Retinal pigment epithelial cell (primary cell): ENCODE results near the gene INTS14.

Source experiments
- DNase-seq: peaks from one replicate; pipeline ENCODE4 v3.0.0-alpha.2; 2010; ENCODE audit warnings: low read depth
- H3K4me3 ChIP-seq: 2 replicates; pipeline ENCODE4 v1.5.1; 2011; ENCODE audit warnings: mild to moderate bottlenecking, low read length, control low read depth, moderate library complexity
- CTCF ChIP-seq: conservative IDR thresholded peaks from 2 replicates; pipeline ENCODE4 v1.5.1; 2011; ENCODE audit warnings: low read depth, low read length, control low read depth, inconsistent platforms

INTS14 gene

DNA sequence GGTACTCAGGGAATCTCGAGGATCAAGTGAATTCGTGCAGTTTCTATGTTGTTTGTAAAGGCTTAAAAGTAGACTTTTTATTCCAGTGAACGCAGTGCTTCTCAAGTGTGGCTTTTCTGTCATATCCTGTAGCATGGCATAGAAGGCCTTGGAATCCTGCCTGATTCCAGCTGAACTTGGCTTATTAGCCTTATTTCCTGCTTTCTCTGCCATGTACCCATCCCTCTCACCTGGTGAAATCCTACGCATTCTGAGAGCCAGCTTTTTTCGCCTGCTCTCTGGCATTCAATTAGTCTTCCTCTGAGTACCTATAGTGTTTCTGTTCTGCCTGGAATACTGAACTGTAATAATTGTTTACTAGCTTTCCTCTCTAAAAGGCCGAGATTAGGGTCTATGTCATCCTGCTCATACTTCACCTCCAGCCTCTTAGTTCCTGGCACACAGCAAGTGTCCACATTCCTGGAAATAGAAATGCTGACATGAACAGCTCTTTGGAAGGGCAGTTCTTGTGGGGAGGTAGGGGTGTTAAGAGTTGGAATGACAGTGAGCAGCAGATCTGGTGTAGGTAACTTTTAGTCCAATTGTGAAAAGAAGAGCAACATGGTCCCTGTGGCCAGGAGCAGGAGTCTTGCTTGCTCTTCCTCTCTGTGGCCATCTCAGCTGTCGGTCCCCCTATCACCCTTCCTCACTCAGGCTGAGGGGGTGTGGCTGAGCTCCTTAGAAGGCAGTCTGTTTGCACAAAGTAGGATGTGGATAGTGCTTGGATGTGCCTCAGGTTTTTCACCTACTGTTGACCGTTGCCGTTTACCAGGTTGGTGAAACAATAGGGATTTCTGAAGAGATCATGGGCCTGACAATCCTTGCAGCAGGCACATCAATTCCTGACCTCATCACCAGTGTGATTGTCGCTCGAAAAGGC is 41.2 kb upstream of the INTS14 start:
- DNase-seq: no peak
- no peak overlapping the region for H3K4me3 ChIP-seq
- TF ChIP-seq CTCF: no peak

DNA sequence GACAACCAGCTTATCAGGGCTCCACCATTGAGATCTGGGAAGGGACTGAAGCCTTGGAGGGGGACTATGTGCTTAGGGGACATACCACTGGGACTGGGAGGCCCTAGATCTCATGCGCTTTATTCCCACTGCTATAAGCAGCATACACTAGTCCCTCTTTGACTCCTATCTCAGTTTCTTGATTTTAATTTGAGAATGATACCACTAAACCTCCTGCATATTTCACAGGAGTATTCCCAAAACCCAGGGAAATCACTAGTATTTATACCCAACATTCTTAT is 40.1 kb upstream of the INTS14 start:
- no peak overlapping the region for H3K4me3 ChIP-seq
- DNase-seq: no peak
- no peak for TF ChIP-seq CTCF

DNA sequence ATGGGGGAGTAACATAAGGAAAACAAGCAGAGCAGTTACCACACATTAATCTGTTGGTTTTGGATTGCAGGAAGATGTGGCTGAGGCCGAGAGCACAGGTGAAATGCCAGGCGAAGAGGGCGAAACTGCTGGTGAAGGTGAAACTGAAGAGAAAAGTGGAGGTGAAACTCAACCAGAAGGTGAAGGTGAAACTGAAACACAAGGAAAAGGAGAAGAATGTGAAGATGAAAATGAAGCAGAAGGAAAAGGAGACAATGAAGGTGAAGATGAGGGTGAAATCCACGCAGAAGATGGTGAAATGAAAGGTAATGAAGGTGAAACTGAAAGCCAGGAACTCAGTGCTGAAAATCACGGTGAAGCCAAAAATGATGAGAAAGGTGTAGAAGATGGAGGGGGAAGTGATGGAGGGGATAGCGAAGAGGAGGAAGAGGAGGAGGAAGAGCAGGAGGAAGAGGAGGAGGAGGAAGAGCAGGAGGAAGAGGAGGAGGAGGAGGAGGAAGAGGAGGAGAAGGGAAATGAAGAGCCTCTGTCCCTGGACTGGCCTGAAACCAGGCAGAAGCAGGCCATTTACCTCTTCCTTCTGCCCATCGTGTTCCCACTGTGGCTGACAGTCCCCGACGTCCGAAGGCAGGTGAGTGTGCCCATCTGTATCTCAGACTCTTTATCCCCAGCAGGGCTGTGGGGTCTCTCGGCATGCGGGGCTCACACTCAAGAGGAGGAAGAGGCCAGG is 39.5 kb upstream of the INTS14 start:
- DNase-seq: no peak
- TF ChIP-seq CTCF: no peak
- no peak overlapping the region for H3K4me3 ChIP-seq

DNA sequence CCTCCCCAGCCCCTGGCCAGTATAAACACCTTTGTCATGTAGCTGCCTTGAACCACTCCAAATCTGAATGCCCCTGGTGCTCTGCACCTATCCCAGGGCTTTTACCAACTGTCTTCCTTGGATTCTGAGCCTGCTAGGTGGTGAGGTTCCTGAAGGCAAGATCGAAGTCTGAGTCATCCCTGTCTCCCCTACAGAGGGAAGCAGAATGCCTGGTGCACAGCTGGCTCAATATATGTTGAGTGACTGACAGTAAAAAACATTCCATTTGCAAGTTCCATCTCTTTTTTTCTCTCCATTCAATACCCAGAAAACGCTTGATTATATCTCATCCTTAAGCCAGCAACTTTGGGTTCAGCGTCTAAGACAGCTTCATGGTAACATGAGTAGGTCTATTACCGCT is 35.6 kb upstream of the INTS14 start:
- no peak for TF ChIP-seq CTCF
- DNase-seq: no peak
- no peak overlapping the region for H3K4me3 ChIP-seq

- no peak overlapping the region for H3K4me3 ChIP-seq
- no peak for TF ChIP-seq CTCF
- no peak for DNase-seq
These were observed 34.5 kb upstream of the INTS14 start for GRCh38 chr15:65645392-65645791.

DNA sequence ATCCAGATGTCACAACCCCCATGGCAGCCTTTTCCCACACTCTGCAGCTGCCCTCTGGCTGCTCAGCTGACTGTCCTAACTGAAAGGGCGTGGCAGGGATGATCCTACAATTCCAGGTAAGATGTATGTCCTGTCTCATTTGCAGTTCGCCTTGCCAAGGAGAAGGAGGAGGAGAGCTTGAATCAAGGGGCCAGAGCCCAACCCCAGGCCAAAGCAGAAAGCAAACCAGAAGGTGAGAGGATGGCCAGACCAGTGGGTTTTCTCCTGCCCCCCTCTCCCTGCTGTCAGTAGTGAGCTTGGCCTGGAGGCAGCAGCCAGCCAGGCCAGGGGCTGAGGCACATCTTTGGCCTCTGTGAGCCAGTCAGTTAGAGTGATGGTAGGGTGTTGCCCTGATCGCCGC is 33.4 kb upstream of the INTS14 start:
- no peak for DNase-seq
- H3K4me3 ChIP-seq: no peak overlapping the region
- no peak for TF ChIP-seq CTCF

- no peak for DNase-seq
- H3K4me3 ChIP-seq: no peak overlapping the region
- TF ChIP-seq CTCF: no peak
These were observed 31.7 kb upstream of the INTS14 start for GRCh38 chr15:65642594-65642993.
